HepG2 (cell line): ENCODE measurements around the gene TICAM2. TPM values are rescaled to one million over a fixed set of nuclear protein-coding genes. Genes with fewer than 3 reads are reported as not detected.
A peak's percentile ranks its signal among the peaks of the same experiment; 100 is the strongest.

Source experiments
- ATF1 ChIP-seq: IDR thresholded peaks from 2 replicates; pipeline ENCODE4 v1.6.1; 2016; ENCODE audit warnings: mild to moderate bottlenecking, control low read depth
- FOXO4 ChIP-seq: sonication (generic); formaldehyde crosslinking; conservative IDR thresholded peaks from 2 replicates; pipeline ENCODE4 v1.8.1; 2023; ENCODE audit warnings: missing genetic modification reagents
- KMT2B ChIP-seq: IDR thresholded peaks from 2 replicates; pipeline ENCODE4 v1.6.1; 2016; ENCODE audit warnings: missing genetic modification reagents, missing compliant biosample characterization
- MXI1 ChIP-seq: IDR thresholded peaks from 3 replicates; pipeline ENCODE4 v1.6.1; 2012; ENCODE audit warnings: low read depth, low read length, inconsistent platforms, borderline replicate concordance
- NRL ChIP-seq: sonication (generic); formaldehyde crosslinking; IDR thresholded peaks from 2 replicates; pipeline ENCODE4 v1.5.0; 2020; ENCODE audit warnings: missing genetic modification reagents, mild to moderate bottlenecking, moderate library complexity, borderline replicate concordance
- PITX1 ChIP-seq: sonication (generic); formaldehyde crosslinking; IDR thresholded peaks from 2 replicates; pipeline ENCODE4 v1.5.1; 2020; ENCODE audit warnings: mild to moderate bottlenecking, missing genetic modification reagents
- PLRG1 ChIP-seq: fragments of 450-650 bp; conservative IDR thresholded peaks from 2 replicates; pipeline ENCODE4 v1.6.1; 2016
- POLR2AphosphoS2 ChIP-seq: IDR thresholded peaks from 2 replicates; pipeline ENCODE4 v1.6.1; 2011; ENCODE audit warnings: low read depth, low read length, improper control_type of control experiment
- SOX6 ChIP-seq, 2 experiments: fragments of 450-650 bp in 1 of 2; sonication (generic) in 1 of 2; formaldehyde crosslinking in 1 of 2; IDR thresholded peaks; 2 replicates each; pipeline versions ENCODE4 v1.4.0 to v1.6.1; 2017 to 2020; ENCODE audit warnings: antibody characterized with exemption in 1 of 2, mild to moderate bottlenecking in 1 of 2, missing genetic modification reagents in 1 of 2
- STAG1 ChIP-seq: sonication (generic); formaldehyde crosslinking; IDR thresholded peaks from 2 replicates; pipeline ENCODE4 v1.4.0; 2020; ENCODE audit warnings: missing genetic modification reagents
- TAF1 ChIP-seq: sonication (generic); formaldehyde crosslinking; IDR thresholded peaks from 2 replicates; pipeline ENCODE4 v1.4.0; 2020; ENCODE audit warnings: missing genetic modification reagents
- TERF1 ChIP-seq: sonication (generic); formaldehyde crosslinking; IDR thresholded peaks from 2 replicates; pipeline ENCODE4 v1.8.0; 2022; ENCODE audit warnings: mild to moderate bottlenecking, missing genetic modification reagents, moderate library complexity
- ZBTB44 ChIP-seq: sonication (generic); formaldehyde crosslinking; IDR thresholded peaks from 2 replicates; pipeline ENCODE4 v1.4.0; 2020; ENCODE audit warnings: missing genetic modification reagents
- ZNF317 ChIP-seq: sonication (generic); formaldehyde crosslinking; IDR thresholded peaks from 2 replicates; pipeline ENCODE4 v1.5.0; 2020; ENCODE audit warnings: mild to moderate bottlenecking, missing genetic modification reagents
- ZNF326 ChIP-seq: sonication (generic); formaldehyde crosslinking; IDR thresholded peaks from 2 replicates; pipeline ENCODE4 v1.4.0; 2020; ENCODE audit warnings: missing genetic modification reagents, borderline replicate concordance
- ZNF33A ChIP-seq: sonication (generic); formaldehyde crosslinking; IDR thresholded peaks from 2 replicates; pipeline ENCODE4 v1.5.1; 2020; ENCODE audit warnings: missing genetic modification reagents, mild to moderate bottlenecking, moderate library complexity, borderline replicate concordance
- ZNF34 ChIP-seq: sonication (generic); formaldehyde crosslinking; IDR thresholded peaks from 2 replicates; pipeline ENCODE4 v1.4.0; 2020; ENCODE audit warnings: mild to moderate bottlenecking, missing genetic modification reagents, borderline replicate concordance
- ZNF512 ChIP-seq: sonication (generic); formaldehyde crosslinking; IDR thresholded peaks from 2 replicates; pipeline ENCODE4 v1.4.0; 2020; ENCODE audit warnings: mild to moderate bottlenecking, missing genetic modification reagents
- ZNF530 ChIP-seq: sonication (generic); formaldehyde crosslinking; IDR thresholded peaks from 2 replicates; pipeline ENCODE4 v1.5.0; 2020; ENCODE audit warnings: low read depth, mild to moderate bottlenecking, missing genetic modification reagents
- ZNF598 ChIP-seq: sonication (generic); formaldehyde crosslinking; IDR thresholded peaks from 2 replicates; pipeline ENCODE4 v1.5.1; 2020; ENCODE audit warnings: mild to moderate bottlenecking, missing genetic modification reagents, borderline replicate concordance
- ZNF761 ChIP-seq: sonication (generic); formaldehyde crosslinking; conservative IDR thresholded peaks from 2 replicates; pipeline ENCODE4 v1.4.0; 2020; ENCODE audit warnings: mild to moderate bottlenecking, missing genetic modification reagents
- ZUFSP ChIP-seq: sonication (generic); formaldehyde crosslinking; IDR thresholded peaks from 2 replicates; pipeline ENCODE4 v1.9.0; 2021; ENCODE audit warnings: missing genetic modification reagents, mild to moderate bottlenecking, borderline replicate concordance
- polyA plus RNA-seq, 8 experiments: library from polyadenylated mRNA; depleted of rRNA in 3 of 8; stranded (reverse) in 7 of 8; unstranded in 1 of 8; fragments of >200 nt; fragmentation: Illumina TruSeq in 4 of 8; extraction: Trizol in 4 of 8; gene quantifications; 2 replicates each; pipeline versions ENCODE4 v1.2.1 to v1.2.3, GENCODE V29; 2011 to 2016; ENCODE audit warnings: low read depth in 4 of 8, missing spikeins in 1 of 8, mixed read lengths in 1 of 8; ENCODE audit not compliant: insufficient read depth in 1 of 8
- total RNA-seq, 5 experiments: library from RNA; depleted of rRNA; stranded (reverse); fragments of >200 nt; fragmentation: Illumina TruSeq; extraction: Trizol; gene quantifications; 2 replicates each; pipeline ENCODE4 v1.2.3, GENCODE V29; 2016; ENCODE audit warnings: low read depth in 1 of 5

The TICAM2 gene
- total and polyA plus RNA-seq, 2 of the 13 experiments (the other 11 are each of a cell fraction or from before 2014, with no cell fraction given): 0.04 TPM; not detected in 1

GRCh38 chr5:115634343-115635132 lies 32.3 kb upstream of the TICAM2 start (continued):
- no peak for TF ChIP-seq ZUFSP (CRISPR knock-in tag)
- TF ChIP-seq ZNF34 (CRISPR knock-in tag): no peak
- no peak for TF ChIP-seq PLRG1
- no peak for TF ChIP-seq ZNF317 (CRISPR knock-in tag)
- TF ChIP-seq FOXO4 (CRISPR knock-in tag): no peak
- peak; percentile 37; the same call in 1 of the 3 replicates for TF ChIP-seq MXI1
- no peak for TF ChIP-seq ZNF512 (CRISPR knock-in tag)
- TF ChIP-seq ZNF530 (CRISPR knock-in tag): no peak
- TF ChIP-seq TAF1 (CRISPR knock-in tag): peak; percentile 39; the same call in 1 of the 2 replicates
- peak; percentile 88 for TF ChIP-seq STAG1 (CRISPR knock-in tag)
- no peak for TF ChIP-seq SOX6 (IDR thresholded peaks at IDR 0.05)
- no peak for TF ChIP-seq SOX6 (CRISPR knock-in tag; IDR thresholded peaks at IDR 0.05)
- no peak for TF ChIP-seq PITX1 (CRISPR knock-in tag)
- TF ChIP-seq POLR2AphosphoS2: no peak
- no peak for TF ChIP-seq ZNF761 (CRISPR knock-in tag)
- TF ChIP-seq ZNF326 (CRISPR knock-in tag): no peak
- no peak for TF ChIP-seq ZNF598 (CRISPR knock-in tag)
- TF ChIP-seq NRL: no peak
- no peak for TF ChIP-seq ZBTB44 (CRISPR knock-in tag)
- no peak for TF ChIP-seq TERF1
- TF ChIP-seq KMT2B: peak; percentile 49; the same call in 1 of the 2 replicates
- TF ChIP-seq ATF1 (CRISPR knock-in tag): 0 out of 2 replicates have a peak, but pooled peaks have one; percentile 31
- no peak for TF ChIP-seq ZNF33A (CRISPR knock-in tag)
